GM19397 (cell line): ENCODE results near the gene COL26A1.

Experiments used
- ATAC-seq: cut with Tn5 transposase; IDR thresholded peaks from one replicate; pipeline ENCODE4 v1.9.1; 2021; ENCODE audit warnings: mild to moderate bottlenecking, moderate library complexity; ENCODE audit not compliant: unreplicated experiment

Gene COL26A1

GRCh38 chr7:101562531-101563197 is 200.0 kb downstream of the COL26A1 start:
- no peak for ATAC-seq

- no peak for ATAC-seq
Measured at GRCh38 chr7:101563198-101563901, 200.7 kb downstream of the COL26A1 start.

- ATAC-seq: no peak
Measured at GRCh38 chr7:101563943-101564777, 201.5 kb downstream of the COL26A1 start.

- ATAC-seq: no peak
Measured at GRCh38 chr7:101564778-101565211, 202.1 kb downstream of the COL26A1 start.

GRCh38 chr7:101565601-101566209 is 203.0 kb downstream of the COL26A1 start:
- no peak for ATAC-seq

- ATAC-seq: no peak
Measured at GRCh38 chr7:101567230-101567629, 204.6 kb downstream of the COL26A1 start.

- ATAC-seq: no peak
Measured at GRCh38 chr7:101572156-101572555, 209.5 kb downstream of the COL26A1 start.

- no peak for ATAC-seq
Measured at GRCh38 chr7:101575168-101575567, 212.5 kb downstream of the COL26A1 start.

- ATAC-seq: no peak
Measured at GRCh38 chr7:101575721-101576120, 213.0 kb downstream of the COL26A1 start.

GRCh38 chr7:101576998-101577397 is 214.3 kb downstream of the COL26A1 start:
- ATAC-seq: no peak

GRCh38 chr7:101578552-101578951 is 215.9 kb downstream of the COL26A1 start:
- no peak for ATAC-seq

GRCh38 chr7:101580596-101580995 is 217.9 kb downstream of the COL26A1 start:
- ATAC-seq: no peak

- ATAC-seq: no peak
Measured at GRCh38 chr7:101581891-101582290, 219.2 kb downstream of the COL26A1 start.

GRCh38 chr7:101582971-101583370 is 220.3 kb downstream of the COL26A1 start:
- no peak for ATAC-seq

- no peak for ATAC-seq
Measured at GRCh38 chr7:101586078-101586905, 223.6 kb downstream of the COL26A1 start.

GRCh38 chr7:101586906-101587677 is 224.4 kb downstream of the COL26A1 start:
- ATAC-seq: no peak

- no peak for ATAC-seq
Measured at GRCh38 chr7:101588131-101588935, 225.7 kb downstream of the COL26A1 start.

- ATAC-seq: no peak
Measured at GRCh38 chr7:101589052-101589451, 226.4 kb downstream of the COL26A1 start.
